Ovary (tissue), 9 donors: ENCODE data around the gene WDR43. TPM values are rescaled to one million over a fixed set of nuclear protein-coding genes. Genes with fewer than 3 reads are reported as not detected.

Experiments
- DNase-seq, 5 donors: peaks; one replicate each; pipeline ENCODE4 v3.0.0-alpha.2; 2019 to 2020
- H3K27ac ChIP-seq, 2 donors: fragments of 200-600 bp; one replicate each; pipeline versions ENCODE4 v1.5.1 to v1.8.0; 2019 to 2022
- H3K27me3 ChIP-seq: fragments of 200-600 bp; one replicate; pipeline ENCODE4 v1.8.0; 2022
- H3K36me3 ChIP-seq: fragments of 200-600 bp; sonication (generic); one replicate; pipeline ENCODE4 v1.5.1; 2019
- H3K4me1 ChIP-seq: one replicate; pipeline ENCODE4 v1.8.1; 2013; ENCODE audit warnings: mild to moderate bottlenecking, moderate library complexity; ENCODE audit not compliant: insufficient read depth
- H3K4me3 ChIP-seq: fragments of 200-600 bp; sonication (generic); one replicate; pipeline ENCODE4 v1.5.1; 2017
- H3K9me3 ChIP-seq, 2 donors: fragments of 200-600 bp in 1 of 2; sonication (generic) in 1 of 2; one replicate each; pipeline versions ENCODE4 v1.5.1 to v1.8.1; 2013 to 2019; ENCODE audit warnings: mild to moderate bottlenecking in 1 of 2, moderate library complexity in 1 of 2
- EP300 ChIP-seq: sonication (generic); formaldehyde crosslinking; IDR thresholded peaks from one replicate; pipeline ENCODE4 v1.6.1; 2017; ENCODE audit warnings: antibody characterized with exemption
- POLR2A ChIP-seq: fragments of 450-650 bp; IDR thresholded peaks from one replicate; pipeline ENCODE4 v1.6.1; 2017; ENCODE audit warnings: antibody characterized with exemption, mild to moderate bottlenecking, moderate library complexity
- WGBS, 3 donors: extraction: QIAGEN DNeasy Blood & Tissue Kit in 1 of 3; methylation state at CpG; one replicate each; pipeline versions ENCODE4 v1.1.5 to v1.1.7; 2013 to 2017; 5-methylcytosine and 5-hydroxymethylcytosine counted together
- intact Hi-C, 4 donors: fragments of 100-400 bp; cut with DNase I; formaldehyde crosslinking; loops; one replicate each; pipeline versions ENCODE4 v1.11.0 to v1.15.1; 2022 to 2023
- polyA plus RNA-seq, 2 donors: library from polyadenylated mRNA; stranded (reverse); fragments of 200-250 nt in 1 of 2; fragments of 350-450 nt in 1 of 2; fragmentation: Illumina TruSeq in 1 of 2; extraction: RNeasy Lipid Tissue Mini Kit (QIAGEN cat#74804) in 1 of 2; gene quantifications; one replicate each; pipeline ENCODE4 v1.2.3, GENCODE V29; 2013 to 2014
- total RNA-seq, 7 donors: library from RNA; depleted of rRNA in 2 of 7; stranded (reverse); fragments of >200 nt in 2 of 7; fragmentation: NEBNext Ultra II Directional in 3 of 7; extraction: Animal tissue kit (Norgen Biotek cat#: 25700) in 3 of 7; gene quantifications; one replicate each; pipeline versions ENCODE4 v1.1.0 to v1.2.4, GENCODE V29; 2016 to 2023
- TF ChIP-seq, protein P1 (sequence below), 3 donors: fragments of 450-650 bp in 2 of 3; fragments of 200-600 bp in 1 of 3; IDR thresholded peaks; one replicate each; pipeline versions ENCODE4 v1.5.1 to v1.8.0; 2016 to 2022; ENCODE audit warnings: antibody characterized with exemption in 3 of 3, mild to moderate bottlenecking in 1 of 3
- donor health status: DM: no; HTN: no; CAD: no; lungs with moderate emphysema.
- donor health status: DM: no; HTN: no; CAD: no.
- donor health status: Bipolar disorder and iron deficiency.
- donor health status: DM: yes; HTN: yes; CAD: no.
- donor health status: DM: no; HTN: no; CAD: no.
- donor health status: DM: yes; HTN: yes; CAD: no.

WDR43 gene
- total and polyA plus RNA-seq, 9 donors, result 14.0 to 63.5 (median 43.5) TPM

DNA sequence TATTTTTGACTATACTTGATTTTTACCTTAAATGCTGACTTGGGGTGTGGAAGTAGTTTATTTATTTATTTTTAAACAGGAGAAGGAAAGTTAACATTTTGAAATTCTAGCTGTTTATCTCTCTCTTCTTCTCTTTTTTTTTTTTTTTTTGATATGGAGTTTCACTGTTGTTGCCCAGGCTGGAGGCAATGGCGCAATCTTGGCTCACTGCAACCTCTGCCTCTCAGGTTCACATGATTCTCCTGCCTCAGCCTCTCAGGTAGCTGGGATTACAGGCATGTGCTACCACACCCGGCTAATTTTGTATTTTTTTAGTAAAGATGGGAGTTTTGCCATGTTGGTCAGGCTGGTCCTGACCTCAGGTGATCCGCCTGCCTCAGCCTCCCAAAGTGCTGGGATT is 11.1 kb downstream of the WDR43 start:
- Histone ChIP-seq H3K4me3 (no peak overlapping the region), H3K4me1 (no peaks in the 10 kb centered on the region), H3K27me3 (no peaks in the 10 kb centered on the region), H3K36me3 (no peaks in the 10 kb centered on the region), H3K27ac (no peak overlapping the region), H3K9me3 (no peaks in the 10 kb centered on the region)
- no peak for DNase-seq
- TF ChIP-seq, protein P1, sequence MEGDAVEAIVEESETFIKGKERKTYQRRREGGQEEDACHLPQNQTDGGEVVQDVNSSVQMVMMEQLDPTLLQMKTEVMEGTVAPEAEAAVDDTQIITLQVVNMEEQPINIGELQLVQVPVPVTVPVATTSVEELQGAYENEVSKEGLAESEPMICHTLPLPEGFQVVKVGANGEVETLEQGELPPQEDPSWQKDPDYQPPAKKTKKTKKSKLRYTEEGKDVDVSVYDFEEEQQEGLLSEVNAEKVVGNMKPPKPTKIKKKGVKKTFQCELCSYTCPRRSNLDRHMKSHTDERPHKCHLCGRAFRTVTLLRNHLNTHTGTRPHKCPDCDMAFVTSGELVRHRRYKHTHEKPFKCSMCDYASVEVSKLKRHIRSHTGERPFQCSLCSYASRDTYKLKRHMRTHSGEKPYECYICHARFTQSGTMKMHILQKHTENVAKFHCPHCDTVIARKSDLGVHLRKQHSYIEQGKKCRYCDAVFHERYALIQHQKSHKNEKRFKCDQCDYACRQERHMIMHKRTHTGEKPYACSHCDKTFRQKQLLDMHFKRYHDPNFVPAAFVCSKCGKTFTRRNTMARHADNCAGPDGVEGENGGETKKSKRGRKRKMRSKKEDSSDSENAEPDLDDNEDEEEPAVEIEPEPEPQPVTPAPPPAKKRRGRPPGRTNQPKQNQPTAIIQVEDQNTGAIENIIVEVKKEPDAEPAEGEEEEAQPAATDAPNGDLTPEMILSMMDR (IDR thresholded peaks at IDR 0.05), result no peak
- TF ChIP-seq POLR2A (no peak), EP300 (no peak)
- intact Hi-C loops, result no loop called here
- WGBS, 3 donors, result 96 to 98% (median 98%) methylated on average over 3 of the region's 3 CpGs

DNA sequence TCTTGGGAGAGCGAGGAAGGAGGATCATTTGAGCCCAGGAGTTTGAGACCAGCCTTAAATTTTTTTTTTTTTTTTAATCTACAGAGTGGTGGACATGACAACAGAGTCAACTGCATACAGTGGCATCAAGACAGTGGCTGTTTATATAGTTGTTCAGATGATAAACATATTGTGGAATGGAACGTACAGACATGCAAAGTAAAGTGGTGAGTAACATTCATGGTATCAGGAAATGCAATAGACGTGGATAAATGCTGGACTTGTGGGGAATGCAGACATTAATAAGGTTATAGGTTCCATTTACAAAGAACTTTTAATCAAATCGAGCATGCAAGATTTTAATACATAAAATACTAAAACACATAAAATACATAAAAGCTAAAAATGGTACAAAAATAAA is 11.9 kb downstream of the WDR43 start:
- no peak for DNase-seq
- H3K27me3 ChIP-seq, result no peaks in the 10 kb centered on the region
- H3K27ac ChIP-seq, result no peak overlapping the region
- intact Hi-C loops, result no loop called here
- no peak overlapping the region for H3K4me3 ChIP-seq
- no peaks in the 10 kb centered on the region for H3K9me3 ChIP-seq
- 89 to 93% (median 93%) methylated on average over 4 of the region's 4 CpGs for WGBS, 3 donors
- no peaks in the 10 kb centered on the region for H3K4me1 ChIP-seq
- no peak for TF ChIP-seq POLR2A
- no peak for TF ChIP-seq EP300
- TF ChIP-seq, protein P1 (IDR thresholded peaks at IDR 0.05), result no peak
- no peaks in the 10 kb centered on the region for H3K36me3 ChIP-seq

DNA sequence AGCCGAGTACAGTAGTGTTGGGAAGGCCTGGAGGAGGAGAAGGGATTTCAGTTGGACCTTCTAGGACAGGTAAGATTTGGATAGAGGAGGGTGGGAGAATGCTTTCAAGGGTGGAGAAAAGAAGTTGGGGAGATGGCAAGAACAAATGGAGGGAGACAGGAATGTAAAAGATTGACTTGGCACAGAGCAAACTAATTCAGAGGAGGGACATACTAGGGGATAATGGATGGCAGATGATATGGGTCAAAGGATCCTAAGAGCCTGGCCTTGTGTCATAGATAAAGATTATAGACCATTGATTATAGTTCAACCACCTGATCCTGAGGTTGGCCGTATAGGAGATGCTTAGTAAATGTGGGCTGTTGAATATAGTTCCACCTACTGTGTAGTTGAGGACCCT is 12.4 kb downstream of the WDR43 start:
- Histone ChIP-seq H3K27me3 (no peaks in the 10 kb centered on the region), H3K36me3 (no peaks in the 10 kb centered on the region), H3K4me1 (no peaks in the 10 kb centered on the region), H3K9me3 (no peaks in the 10 kb centered on the region), H3K4me3 (no peak overlapping the region), H3K27ac (no peak overlapping the region)
- WGBS, 3 donors, result 95 to 98% (median 97%) methylated on average over 2 of the region's 2 CpGs
- no peak for DNase-seq
- TF ChIP-seq, protein P1 (IDR thresholded peaks at IDR 0.05), result no peak
- TF ChIP-seq POLR2A (no peak), EP300 (no peak)
- intact Hi-C loops, result no loop called here

DNA sequence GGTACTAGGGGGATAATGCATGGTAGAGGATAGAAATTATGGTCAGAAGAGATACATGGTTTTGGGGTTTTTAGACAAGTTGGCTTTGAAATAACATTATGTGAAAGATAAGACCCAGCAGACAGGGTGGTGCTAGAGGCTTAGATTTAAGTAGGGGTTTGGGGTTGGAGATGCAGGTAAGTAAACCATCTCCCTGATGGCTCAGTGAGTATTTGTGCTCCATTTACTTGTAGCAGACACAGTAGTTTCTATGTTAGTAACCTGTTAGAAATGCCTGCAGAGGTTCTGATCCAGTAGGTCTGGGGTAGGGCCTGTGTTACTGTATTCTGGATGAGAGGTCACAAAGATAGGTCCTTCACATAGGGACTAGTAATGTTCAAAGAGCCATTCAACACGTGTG is 13.7 kb downstream of the WDR43 start:
- DNase-seq, result no peak
- WGBS, 3 donors, result 0% methylated on average over 1 of the region's 1 CpG
- TF ChIP-seq EP300, result no peak
- TF ChIP-seq, protein P1 (IDR thresholded peaks at IDR 0.05), result no peak
- TF ChIP-seq POLR2A, result no peak
- Histone ChIP-seq H3K9me3 (no peaks in the 10 kb centered on the region), H3K27me3 (no peaks in the 10 kb centered on the region), H3K4me3 (no peak overlapping the region), H3K27ac (no peak overlapping the region), H3K36me3 (no peaks in the 10 kb centered on the region), H3K4me1 (no peaks in the 10 kb centered on the region)
- intact Hi-C loops, result no loop called here
